BJ (cell line): ENCODE results near the gene ATP13A3. TPM values are rescaled to one million over a fixed set of nuclear protein-coding genes. Genes with fewer than 3 reads are reported as not detected.

ENCODE experiments used
- CTCF ChIA-PET: fragments of 350-600 bp; formaldehyde crosslinking; extraction: SDS; loops from one replicate; lab custom pipeline; 2021; ENCODE audit warnings: antibody characterized with exemption, inconsistent platforms; lab: Yijun Ruan, JAX
- POLR2A ChIA-PET: fragments of 300-600 bp; sonication (Branson Sonifier 250); formaldehyde crosslinking; extraction: SDS; loops from one replicate; lab custom pipeline; 2021; ENCODE audit warnings: antibody characterized with exemption; lab: Charles Lee
- DNase-seq: peaks from one replicate; pipeline ENCODE4 v3.0.0-alpha.2; 2011; ENCODE audit warnings: low read depth
- H3K27me3 ChIP-seq: 2 replicates; pipeline ENCODE4 v1.6.0; 2011; ENCODE audit warnings: low read length; ENCODE audit not compliant: control insufficient read depth, insufficient read depth
- H3K36me3 ChIP-seq: 2 replicates; pipeline ENCODE4 v1.5.1; 2011; ENCODE audit warnings: low read length; ENCODE audit not compliant: control insufficient read depth, insufficient read depth
- H3K4me3 ChIP-seq: 2 replicates; pipeline ENCODE4 v1.5.1; 2011; ENCODE audit warnings: low read depth, mild to moderate bottlenecking, control low read depth, low read length
- CTCF ChIP-seq: IDR thresholded peaks from 2 replicates; pipeline ENCODE4 v1.5.1; 2011; ENCODE audit warnings: low read depth, mild to moderate bottlenecking, control low read depth, inconsistent platforms, low read length, moderate library complexity; ENCODE audit not compliant: insufficient read depth
- polyA plus RNA-seq: library from polyadenylated mRNA; depleted of rRNA; stranded (reverse); fragments of >200 nt; gene quantifications from 2 replicates; pipeline ENCODE4 v1.2.3, GENCODE V29; 2011

The ATP13A3 gene
- polyA plus RNA-seq, 1 experiment, result 47.1 TPM

DNA sequence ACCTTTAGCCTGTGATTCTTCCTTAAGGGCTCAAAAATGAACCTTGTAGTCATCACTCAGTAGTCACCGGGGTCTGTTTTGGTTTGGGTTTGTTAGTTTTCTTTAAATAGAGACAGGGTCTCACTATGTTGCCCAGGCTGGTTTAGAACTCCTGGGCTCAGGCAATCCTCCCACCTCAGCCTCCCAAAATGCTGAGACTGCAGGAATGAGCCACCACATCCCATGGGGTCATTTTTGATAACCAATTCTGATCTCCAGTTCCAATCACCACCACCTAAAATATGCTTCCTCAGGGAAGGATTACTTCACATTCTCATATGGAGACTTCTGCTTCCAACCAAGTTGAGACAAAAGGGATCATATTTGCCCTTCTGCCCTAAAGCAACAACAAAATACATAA lies 22.1 kb downstream of the ATP13A3 start:
- no peak for TF ChIP-seq CTCF
- Histone ChIP-seq H3K36me3 (no peaks in the 10 kb centered on the region; the same call in 1 of the 2 replicates), H3K4me3 (no peak overlapping the region), H3K27me3 (no peaks in the 10 kb centered on the region)
- CTCF ChIA-PET, result no interaction called here
- POLR2A ChIA-PET, result no interaction called here
- no peak for DNase-seq

- Histone ChIP-seq H3K4me3 (no peak overlapping the region), H3K36me3 (peaks cover 1% of the 10 kb centered on the region), H3K27me3 (no peaks in the 10 kb centered on the region)
- no peak for DNase-seq
- CTCF ChIA-PET, result interaction anchor here (0.9 to 1.7 kb wide), 6 partner anchors 9 to 170 kb away, joined by 3 to 7 read pairs (median 4); partner anchors contain the start of gene TMEM44
- POLR2A ChIA-PET, result no interaction called here
- no peak for TF ChIP-seq CTCF
Measured at GRCh38 chr3:194462936-194463335, 23.9 kb downstream of the ATP13A3 start.

DNA sequence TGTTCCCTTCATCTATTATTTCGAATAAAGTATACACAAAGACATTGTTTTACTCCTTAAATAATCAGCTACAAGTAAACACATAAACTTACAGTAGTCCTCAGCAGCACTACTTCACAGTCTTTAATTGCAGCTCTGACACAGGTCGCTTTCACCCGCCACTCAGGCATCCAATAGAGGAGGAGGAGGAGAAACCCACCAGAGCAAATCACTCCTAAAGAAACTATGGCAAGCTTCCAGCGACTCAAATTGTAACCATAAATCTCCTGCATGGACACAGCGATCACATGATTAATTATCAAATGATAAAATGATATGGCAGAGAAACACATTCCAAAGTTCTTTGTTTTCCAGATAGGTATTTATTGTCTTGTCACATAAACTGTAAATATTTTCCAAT lies 26.2 kb downstream of the ATP13A3 start:
- H3K36me3 ChIP-seq, result peaks cover 1% of the 10 kb centered on the region
- POLR2A ChIA-PET, result no interaction called here

DNA sequence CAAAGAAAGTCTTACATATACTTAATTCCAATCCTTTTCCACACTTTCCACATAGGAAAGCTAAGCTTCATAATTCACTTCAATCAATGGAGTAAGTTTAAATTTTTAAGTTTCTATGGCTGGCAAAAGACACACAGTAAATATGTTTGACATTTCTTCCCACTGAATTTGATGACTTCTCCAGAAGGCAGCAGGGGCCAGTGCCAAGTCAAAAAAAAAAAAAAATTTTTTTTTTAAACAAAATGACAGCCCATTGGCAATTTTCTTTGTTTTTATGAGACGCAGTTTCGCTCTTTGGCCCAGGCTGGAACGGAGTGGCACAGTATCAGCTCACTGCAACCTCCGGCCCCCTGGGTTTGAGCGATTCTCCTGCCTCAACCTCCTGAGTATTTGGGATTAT lies 28.7 kb downstream of the ATP13A3 start:
- H3K4me3 ChIP-seq, result no peak overlapping the region
- no peaks in the 10 kb centered on the region for H3K27me3 ChIP-seq
- ChIA-PET POLR2A (no interaction called here), CTCF (interaction anchor here (1.1 to 1.6 kb wide), 3 partner anchors 12 to 157 kb away, joined by 3 to 4 read pairs (median 3); no protein-coding TSS in a partner anchor)
- DNase-seq, result no peak
- H3K36me3 ChIP-seq, result peaks cover 1% of the 10 kb centered on the region; the same call in 1 of the 2 replicates
- no peak for TF ChIP-seq CTCF

More for the DNA sequence above, 26.2 kb downstream of the ATP13A3 start:
- CTCF ChIA-PET, result interaction anchor here (0.8 to 1.2 kb wide), 3 partner anchors 30 to 135 kb away, joined by 3 to 4 read pairs (median 3); no protein-coding TSS in a partner anchor
- Histone ChIP-seq H3K27me3 (no peaks in the 10 kb centered on the region), H3K4me3 (no peak overlapping the region)
- no peak for DNase-seq
- no peak for TF ChIP-seq CTCF

DNA sequence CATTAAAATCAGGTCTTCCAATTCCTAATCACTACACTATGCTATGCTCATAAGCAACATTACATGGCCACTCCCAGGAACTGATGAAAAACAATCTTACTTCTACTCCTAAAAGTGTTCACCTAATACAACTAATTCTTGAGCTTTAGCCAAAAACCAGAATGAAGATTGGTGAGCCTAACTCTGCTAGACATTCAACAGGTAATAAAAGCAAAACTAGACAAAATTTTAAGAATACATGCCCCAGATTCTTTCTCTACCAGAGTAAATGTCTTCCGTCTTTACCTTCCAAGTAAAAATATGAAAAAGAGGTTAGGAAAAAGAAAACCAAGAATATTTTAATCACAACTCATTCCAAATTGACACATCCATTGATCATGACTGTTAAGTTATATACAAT lies 31.3 kb downstream of the ATP13A3 start:
- CTCF ChIA-PET, result no interaction called here
- TF ChIP-seq CTCF, result no peak
- Histone ChIP-seq H3K4me3 (no peak overlapping the region), H3K36me3 (peaks cover 7% of the 10 kb centered on the region), H3K27me3 (no peaks in the 10 kb centered on the region)
- no peak for DNase-seq
- POLR2A ChIA-PET, result no interaction called here
